Erythroblast (primary cell): ENCODE data around the gene FLOT2.

Experiments used
- GATA1 ChIP-seq: IDR thresholded peaks from 2 replicates; pipeline ENCODE4 v1.6.1; 2011; ENCODE audit warnings: low read depth, mild to moderate bottlenecking, control low read depth, low read length, moderate library complexity
- POLR2A ChIP-seq: IDR thresholded peaks from 2 replicates; pipeline ENCODE4 v1.6.1; 2011; ENCODE audit warnings: mild to moderate bottlenecking, low read length

DNA sequence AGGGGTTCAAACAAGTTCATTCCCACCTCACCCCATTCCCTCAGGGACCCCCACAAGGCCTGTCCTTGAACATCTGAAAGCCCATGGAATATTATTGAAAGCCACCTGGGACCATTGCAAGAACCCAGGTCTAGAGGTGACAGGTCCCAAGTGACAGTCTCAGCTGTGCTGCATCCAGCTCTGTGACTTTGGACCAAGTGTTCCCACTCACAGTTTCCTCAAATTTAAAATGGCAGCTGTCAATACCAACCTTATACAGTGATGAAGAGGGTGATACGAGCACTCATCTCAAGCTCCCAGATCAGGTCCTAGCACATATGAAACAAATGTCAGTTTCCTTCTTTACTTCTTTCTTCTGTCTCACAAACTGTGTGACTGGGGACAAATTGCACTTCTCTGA lies 33.6 kb downstream of the FLOT2 start:
- TF ChIP-seq POLR2A (no peak), GATA1 (no peak)
